GM18526 (cell line): ENCODE results near the gene NMB.

Experiments
- POLR2A ChIP-seq: IDR thresholded peaks from 3 replicates; pipeline ENCODE4 v1.6.1; 2011; ENCODE audit not compliant: insufficient read length; ENCODE audit errors: extremely low read depth

NMB gene

DNA sequence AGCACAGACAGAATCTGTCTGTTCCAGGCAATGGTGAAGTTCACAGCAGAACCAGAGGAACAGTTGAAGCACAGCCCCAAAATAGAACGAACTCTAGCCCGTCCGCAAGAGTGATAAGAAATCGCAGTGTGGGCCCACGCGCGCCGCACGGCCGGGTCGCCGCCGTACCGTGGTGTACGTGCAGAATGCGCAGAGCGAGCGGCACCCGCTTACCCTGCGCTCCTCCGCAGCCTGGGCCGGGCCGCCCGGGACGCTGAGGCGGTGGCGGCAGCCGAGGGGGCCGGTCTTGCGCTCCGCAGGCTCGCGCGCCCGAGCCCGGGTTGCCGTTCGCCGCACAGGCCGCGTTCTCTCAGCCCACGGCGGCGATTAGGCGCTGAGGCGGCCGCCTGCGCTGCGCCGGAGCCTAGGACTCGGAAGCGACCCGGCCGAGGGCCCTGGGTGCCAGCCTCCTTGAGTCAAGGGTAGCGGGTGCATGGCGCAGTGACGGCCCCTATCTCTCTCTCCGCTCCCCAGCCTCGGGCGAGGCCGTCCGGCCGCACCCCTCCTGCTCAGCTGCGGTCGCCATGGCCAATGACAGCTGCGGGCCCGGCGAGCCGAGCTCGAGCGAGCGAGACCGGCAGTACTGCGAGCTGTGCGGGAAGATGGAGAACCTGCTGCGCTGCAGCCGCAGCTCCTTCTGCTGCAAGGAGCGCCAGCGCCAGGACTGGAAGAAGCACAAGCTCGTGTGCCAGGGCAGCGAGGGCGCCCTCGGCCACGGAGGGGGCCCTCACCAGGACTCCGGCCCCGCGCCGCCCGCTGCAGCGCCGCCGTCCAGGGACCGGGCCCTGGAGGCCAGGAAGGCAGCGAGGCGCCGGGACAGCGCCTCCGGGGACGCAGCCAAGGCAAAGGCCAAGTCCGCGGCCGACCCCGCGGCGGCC, 24.4 kb downstream of the NMB start:
- no peak for TF ChIP-seq POLR2A

DNA sequence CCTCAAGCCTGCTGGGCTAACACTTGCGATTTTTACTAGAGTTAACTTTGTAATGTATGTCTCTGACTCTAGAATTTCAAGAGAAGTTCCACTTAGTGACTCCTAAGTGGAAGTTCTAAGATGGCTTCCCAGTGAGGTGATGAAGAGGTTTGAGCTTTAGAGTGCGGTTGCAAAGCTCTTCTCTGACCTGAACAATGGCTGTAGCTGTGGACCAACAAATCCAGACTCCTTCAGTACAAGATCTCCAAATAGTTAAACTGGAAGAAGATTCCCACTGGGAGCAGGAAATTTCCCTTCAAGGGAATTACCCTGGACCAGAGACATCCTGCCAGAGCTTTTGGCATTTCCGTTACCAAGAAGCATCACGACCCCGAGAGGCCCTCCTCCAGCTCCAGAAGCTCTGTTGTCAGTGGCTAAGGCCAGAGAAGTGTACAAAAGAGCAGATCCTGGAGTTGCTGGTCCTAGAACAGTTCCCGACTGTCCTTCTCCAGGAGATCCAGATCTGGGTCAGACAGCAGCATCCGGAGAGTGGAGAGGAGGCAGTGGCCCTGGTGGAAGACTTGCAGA, 26.2 kb downstream of the NMB start:
- no peak for TF ChIP-seq POLR2A

DNA sequence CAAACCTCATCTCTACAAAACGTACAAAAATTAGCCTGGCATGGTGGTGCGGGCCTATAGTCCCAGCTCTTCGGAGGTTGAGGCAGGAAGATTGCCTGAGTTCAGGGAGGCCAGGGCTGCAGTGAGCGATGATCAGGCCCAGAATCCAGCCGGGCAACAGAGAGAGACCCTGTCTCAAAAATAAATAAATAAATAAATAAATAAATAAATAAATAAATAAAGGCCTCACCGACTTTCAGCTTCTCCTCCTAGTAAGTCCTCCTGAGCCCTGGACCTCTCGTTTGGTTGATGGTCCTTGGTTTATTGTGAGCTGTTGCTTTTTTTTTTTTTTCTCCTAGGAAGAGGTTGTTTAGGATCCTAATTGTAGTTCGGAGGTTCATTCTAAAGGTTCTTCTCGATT, 29.0 kb downstream of the NMB start:
- no peak for TF ChIP-seq POLR2A

DNA sequence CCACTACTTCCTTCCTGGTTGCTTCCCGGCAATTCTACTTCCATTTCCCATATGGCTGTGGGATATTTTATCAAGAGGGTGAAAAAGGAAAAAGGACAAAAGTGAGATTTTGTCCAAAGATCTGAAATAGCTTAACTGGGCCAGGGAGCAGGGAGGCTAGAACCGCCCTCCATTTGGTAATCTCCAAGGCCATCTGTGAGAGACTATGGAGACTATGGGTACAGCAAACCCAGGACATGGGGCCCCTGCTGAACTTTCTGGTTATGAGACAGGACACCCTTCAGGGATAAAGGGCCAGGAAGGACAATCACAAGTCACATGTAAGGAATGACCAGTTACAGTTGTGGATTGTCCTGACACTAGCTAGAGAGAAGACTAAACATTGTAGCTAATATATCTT, 32.9 kb downstream of the NMB start:
- TF ChIP-seq POLR2A: no peak

DNA sequence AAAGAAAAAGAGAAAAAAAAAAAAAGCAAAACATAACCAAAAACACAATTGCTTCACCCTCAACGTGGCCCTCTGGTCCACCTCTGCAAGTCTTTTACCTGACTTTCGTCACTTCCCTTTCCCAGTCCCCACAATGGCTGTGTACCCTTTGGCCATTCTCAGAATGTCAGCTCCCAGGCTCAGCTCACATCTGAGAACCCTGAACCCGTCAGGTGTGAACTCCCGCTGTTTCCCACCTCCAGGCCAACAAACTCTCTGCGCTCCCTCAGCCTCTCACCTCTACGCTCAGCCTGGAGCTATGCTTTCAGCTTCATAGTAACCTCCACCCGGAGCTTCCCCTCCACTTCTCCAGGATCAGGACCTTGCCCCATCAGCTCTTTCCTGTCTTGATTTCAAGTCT, 33.6 kb downstream of the NMB start:
- TF ChIP-seq POLR2A: no peak

DNA sequence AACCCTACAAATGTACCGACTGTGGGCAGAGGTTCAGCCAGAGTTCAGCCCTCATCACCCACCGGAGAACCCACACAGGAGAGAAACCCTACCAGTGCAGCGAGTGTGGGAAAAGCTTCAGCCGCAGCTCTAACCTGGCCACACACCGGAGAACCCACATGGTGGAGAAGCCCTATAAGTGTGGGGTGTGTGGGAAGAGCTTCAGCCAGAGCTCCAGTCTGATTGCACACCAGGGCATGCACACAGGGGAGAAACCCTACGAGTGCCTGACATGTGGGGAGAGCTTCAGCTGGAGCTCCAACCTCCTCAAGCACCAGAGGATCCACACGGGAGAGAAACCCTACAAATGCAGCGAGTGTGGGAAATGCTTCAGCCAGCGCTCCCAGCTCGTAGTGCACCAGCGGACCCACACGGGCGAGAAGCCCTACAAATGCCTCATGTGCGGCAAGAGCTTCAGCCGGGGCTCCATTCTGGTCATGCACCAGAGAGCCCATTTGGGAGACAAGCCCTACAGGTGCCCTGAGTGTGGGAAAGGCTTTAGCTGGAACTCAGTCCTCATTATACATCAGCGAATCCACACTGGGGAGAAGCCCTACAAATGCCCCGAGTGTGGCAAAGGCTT, 36.5 kb downstream of the NMB start:
- no peak for TF ChIP-seq POLR2A

DNA sequence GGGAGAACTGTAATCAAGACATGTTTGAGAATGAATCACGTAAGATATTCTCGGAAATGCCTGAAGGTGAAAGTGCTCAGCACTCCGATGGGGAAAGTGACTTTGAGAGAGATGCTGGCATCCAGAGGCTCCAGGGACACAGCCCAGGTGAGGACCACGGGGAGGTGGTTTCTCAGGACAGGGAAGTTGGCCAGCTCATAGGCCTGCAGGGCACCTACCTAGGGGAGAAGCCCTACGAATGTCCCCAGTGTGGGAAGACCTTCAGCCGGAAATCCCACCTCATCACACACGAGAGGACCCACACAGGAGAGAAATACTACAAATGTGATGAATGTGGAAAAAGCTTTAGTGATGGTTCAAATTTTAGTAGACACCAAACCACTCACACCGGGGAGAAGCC, 37.4 kb downstream of the NMB start:
- TF ChIP-seq POLR2A: no peak

DNA sequence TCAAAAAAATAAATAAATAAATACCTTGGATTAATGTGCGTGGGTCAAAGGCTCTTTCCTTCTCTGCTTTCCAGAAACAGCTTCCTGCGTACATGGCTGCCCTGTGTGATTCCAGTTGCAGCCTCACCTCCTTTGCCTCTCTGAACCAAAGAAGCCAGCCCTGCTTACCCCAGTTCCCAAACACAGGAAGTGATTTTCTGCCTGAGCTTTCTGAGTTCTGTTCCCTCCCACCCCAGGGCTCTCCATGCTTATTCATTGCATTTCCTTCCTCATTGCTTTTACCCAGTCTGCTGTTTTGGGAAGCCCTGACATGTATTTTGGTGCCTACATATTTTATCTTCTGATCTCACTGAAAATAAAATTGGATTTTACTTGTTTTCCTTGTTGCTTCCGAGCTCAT, 41.8 kb downstream of the NMB start:
- no peak for TF ChIP-seq POLR2A

DNA sequence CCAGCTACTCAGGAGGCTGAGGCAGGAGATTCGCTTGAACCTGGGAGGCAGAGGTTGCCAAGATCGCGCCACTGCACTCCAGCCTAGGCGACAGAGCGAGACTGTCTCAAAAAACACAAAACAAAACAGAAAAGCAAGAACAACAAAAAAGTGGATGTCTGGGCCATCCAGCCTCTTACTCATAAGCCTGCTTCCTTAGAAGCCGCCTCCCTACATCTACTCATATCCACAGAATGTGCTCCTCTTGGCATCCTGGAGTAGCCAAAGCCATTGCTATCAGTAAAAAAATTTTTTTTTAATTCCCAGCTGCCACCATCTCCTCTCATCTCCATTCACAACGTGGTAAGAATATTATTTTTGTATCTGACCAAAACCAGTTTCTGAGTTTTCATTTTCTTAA, 46.4 kb downstream of the NMB start:
- TF ChIP-seq POLR2A: no peak

DNA sequence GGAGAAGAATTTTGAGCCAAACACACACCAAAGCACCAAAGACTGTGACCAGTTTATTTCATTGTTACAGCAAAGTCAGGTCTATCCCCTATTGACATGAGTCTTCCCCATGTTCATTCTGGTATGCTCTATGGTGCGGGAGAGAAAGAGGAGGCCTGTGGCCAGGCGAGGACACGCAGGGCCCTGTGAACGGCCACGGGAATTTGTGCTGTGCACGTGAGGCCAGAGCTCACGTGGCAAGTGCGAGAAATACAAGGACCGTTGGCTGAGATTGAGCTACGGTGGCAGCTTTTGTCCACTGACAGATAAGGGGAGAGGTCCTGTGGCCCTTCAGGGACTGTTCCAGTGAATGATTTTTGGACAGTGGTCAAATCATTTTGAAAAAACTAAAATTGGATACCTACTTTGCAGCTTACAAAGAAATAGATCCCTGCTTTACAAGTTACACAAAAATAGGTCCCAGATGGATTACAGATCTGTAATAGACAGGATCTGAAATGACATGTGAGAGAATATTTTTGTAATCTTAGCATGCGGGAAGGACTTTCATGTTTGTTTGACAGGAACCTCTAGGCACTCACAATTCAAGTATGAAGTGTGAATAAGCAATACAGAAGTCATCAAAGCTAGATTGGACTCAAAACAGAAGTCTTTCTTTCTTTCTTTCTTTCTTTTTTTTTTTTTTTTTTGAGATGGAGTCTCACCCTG, 48.0 kb downstream of the NMB start:
- no peak for TF ChIP-seq POLR2A

DNA sequence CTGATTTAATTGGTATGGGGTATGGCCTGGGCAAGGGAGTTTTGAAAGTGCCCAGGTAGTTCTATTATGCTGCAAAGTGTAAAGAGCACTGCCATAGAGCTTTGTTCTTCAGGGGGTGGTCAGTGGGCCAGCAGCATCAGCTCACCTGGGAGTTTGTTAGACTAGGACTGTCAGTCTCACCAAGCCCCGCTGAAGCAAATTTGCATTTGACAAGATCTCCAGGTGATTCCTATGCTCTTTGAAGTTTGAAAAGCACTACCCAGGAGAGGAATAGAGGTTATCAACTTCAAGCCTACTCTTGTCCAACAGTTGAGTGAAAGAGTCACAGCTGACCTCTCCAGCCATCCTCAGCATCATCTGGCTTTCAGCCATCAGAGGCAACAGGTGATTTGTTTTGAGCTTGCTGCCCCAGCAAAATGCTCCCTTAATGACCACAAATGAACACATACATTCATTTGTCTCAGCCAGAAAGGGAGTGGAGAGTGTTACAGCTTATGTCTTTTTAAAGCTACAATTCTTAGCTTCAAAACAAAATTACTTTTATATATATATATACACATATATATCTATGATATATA, 49.2 kb downstream of the NMB start:
- TF ChIP-seq POLR2A: no peak

DNA sequence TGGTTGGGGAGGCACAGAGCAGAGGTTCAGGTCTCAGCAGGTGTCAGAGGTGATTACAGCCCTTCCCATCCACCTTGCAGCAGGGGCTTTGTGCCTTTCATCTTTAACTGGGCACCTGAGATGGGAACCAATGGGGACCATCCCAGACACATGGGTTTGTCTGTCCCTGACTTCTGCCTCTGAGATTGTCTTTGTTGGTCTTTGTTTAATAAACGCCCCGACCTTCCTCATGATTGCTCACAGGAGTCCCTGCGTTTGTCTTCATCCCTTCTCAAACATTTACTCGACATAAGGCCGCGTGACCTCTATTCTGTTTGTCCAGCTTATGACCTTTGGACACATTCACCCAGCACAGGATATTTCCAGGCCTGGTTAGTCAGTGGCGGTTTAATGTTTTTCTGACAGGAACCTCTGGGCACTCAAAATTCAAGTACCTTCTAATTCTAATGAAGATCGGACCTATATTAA, 51.3 kb downstream of the NMB start:
- no peak for TF ChIP-seq POLR2A

DNA sequence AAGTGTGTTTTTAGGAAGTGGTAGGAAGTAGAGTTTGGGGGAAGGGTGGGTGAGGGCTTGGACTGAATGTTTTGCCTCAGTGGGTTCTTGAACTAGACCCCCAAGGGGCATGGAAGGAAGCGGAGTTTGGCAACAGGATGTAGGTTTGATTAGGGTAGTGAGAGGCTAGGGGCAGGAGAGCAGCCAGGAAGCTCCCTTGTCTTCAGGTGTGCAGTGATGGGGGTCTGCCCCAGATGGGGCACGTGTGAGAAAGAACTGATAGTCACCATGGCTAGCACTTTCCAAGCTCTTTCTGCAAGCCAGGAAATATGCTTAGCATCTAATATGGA, 52.5 kb downstream of the NMB start:
- no peak for TF ChIP-seq POLR2A
